ENCODE data around the gene ECT2.

DNA sequence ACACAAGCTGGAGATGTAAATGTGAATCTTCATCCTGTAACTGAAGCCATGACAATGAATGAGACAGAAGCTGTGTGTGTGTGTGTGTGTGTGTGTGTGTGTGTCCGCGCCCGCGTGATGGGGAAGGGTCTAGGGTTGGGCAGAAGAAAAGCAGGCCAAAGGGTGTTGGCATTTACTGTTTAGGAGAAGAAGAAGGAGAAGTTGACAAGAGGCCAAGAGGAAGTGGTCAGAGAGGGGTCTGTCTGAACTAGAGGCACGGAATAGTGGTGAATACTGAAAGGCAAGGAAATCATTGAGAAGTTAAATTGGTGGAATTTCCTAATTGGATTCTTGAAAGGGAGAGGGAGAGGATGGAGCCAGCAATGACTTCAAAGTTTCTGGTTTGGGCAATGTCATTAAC lies 34.0 kb upstream of the ECT2 start:
- TF ChIP-seq, protein P1, sequence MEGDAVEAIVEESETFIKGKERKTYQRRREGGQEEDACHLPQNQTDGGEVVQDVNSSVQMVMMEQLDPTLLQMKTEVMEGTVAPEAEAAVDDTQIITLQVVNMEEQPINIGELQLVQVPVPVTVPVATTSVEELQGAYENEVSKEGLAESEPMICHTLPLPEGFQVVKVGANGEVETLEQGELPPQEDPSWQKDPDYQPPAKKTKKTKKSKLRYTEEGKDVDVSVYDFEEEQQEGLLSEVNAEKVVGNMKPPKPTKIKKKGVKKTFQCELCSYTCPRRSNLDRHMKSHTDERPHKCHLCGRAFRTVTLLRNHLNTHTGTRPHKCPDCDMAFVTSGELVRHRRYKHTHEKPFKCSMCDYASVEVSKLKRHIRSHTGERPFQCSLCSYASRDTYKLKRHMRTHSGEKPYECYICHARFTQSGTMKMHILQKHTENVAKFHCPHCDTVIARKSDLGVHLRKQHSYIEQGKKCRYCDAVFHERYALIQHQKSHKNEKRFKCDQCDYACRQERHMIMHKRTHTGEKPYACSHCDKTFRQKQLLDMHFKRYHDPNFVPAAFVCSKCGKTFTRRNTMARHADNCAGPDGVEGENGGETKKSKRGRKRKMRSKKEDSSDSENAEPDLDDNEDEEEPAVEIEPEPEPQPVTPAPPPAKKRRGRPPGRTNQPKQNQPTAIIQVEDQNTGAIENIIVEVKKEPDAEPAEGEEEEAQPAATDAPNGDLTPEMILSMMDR (conservative IDR thresholded peaks at IDR 0.05; ENCODE audit: low read depth, low read length) = no peak
- no peak for TF ChIP-seq EZH2 (IDR thresholded peaks at IDR 0.05; ENCODE audit: borderline replicate concordance, low read depth, low read length, poor library complexity, severe bottlenecking)

Measured in A673 (cell line).